Keratinocyte (primary cell): ENCODE results near the gene C15orf39. TPM values are rescaled to one million over a fixed set of nuclear protein-coding genes. Genes with fewer than 3 reads are reported as not detected.
"Not testable (repeated sequence)": the region's sequence is repeated elsewhere in the genome, so short reads cannot be mapped to it uniquely, and the experiment has no call there.

Experiments used
- DNase-seq: peaks from one replicate; pipeline ENCODE4 v3.0.0-alpha.2; 2011; ENCODE audit warnings: low read depth, missing footprints, low spot score
- FAIRE-seq: peaks from 2 replicates; lab custom pipeline; 2011; peaks lifted over from hg19 to GRCh38; lab: Jason Lieb, UNC
- H2AFZ ChIP-seq: 2 replicates; pipeline ENCODE4 v1.6.0; 2012; ENCODE audit warnings: low read length, control low read depth, inconsistent platforms; ENCODE audit not compliant: control insufficient read depth
- H3K27ac ChIP-seq: 2 replicates; pipeline ENCODE4 v1.5.1; 2011; ENCODE audit warnings: low read length; ENCODE audit not compliant: control insufficient read depth, insufficient read depth
- H3K27me3 ChIP-seq: 3 replicates; pipeline ENCODE4 v1.6.0; 2011; ENCODE audit warnings: low read length; ENCODE audit not compliant: control insufficient read depth, insufficient read depth; ENCODE audit errors: extremely low read depth
- H3K36me3 ChIP-seq, 2 experiments: 2 replicates in 1 of 2; 3 replicates in 1 of 2; pipeline ENCODE4 v1.5.1; 2011; ENCODE audit warnings: low read length in 2 of 2, mild to moderate bottlenecking in 1 of 2; ENCODE audit not compliant: control insufficient read depth in 2 of 2, insufficient read depth in 2 of 2; ENCODE audit errors: extremely low read depth in 1 of 2
- H3K4me1 ChIP-seq: 3 replicates; pipeline ENCODE4 v1.5.1; 2011; ENCODE audit warnings: low read length; ENCODE audit not compliant: control insufficient read depth, insufficient read depth; ENCODE audit errors: extremely low read depth
- H3K4me2 ChIP-seq: 3 replicates; pipeline ENCODE4 v1.6.0; 2011; ENCODE audit warnings: low read depth, low read length; ENCODE audit not compliant: control insufficient read depth, insufficient read depth; ENCODE audit errors: extremely low read depth
- H3K4me3 ChIP-seq, 3 experiments: fragments of 200-600 bp in 1 of 3; sonication (generic) in 1 of 3; 2 replicates in 2 of 3; 3 replicates in 1 of 3; pipeline ENCODE4 v1.5.1; 2011 to 2016; ENCODE audit warnings: low read length in 3 of 3, mild to moderate bottlenecking in 3 of 3, control low read depth in 2 of 3, inconsistent platforms in 1 of 3, low read depth in 1 of 3, mixed read lengths in 1 of 3, mixed run types in 1 of 3, moderate library complexity in 1 of 3; ENCODE audit not compliant: control insufficient read depth in 2 of 3, insufficient read depth in 2 of 3; ENCODE audit errors: extremely low read depth in 1 of 3
- H3K79me2 ChIP-seq: 2 replicates; pipeline ENCODE4 v1.6.0; 2012; ENCODE audit warnings: low read length; ENCODE audit not compliant: control insufficient read depth, insufficient read depth
- H3K9ac ChIP-seq: 3 replicates; pipeline ENCODE4 v1.6.0; 2011; ENCODE audit warnings: low read length; ENCODE audit not compliant: control insufficient read depth, insufficient read depth; ENCODE audit errors: extremely low read depth
- H3K9me1 ChIP-seq: 3 replicates; pipeline ENCODE4 v1.6.0; 2011; ENCODE audit warnings: low read length; ENCODE audit not compliant: control insufficient read depth, insufficient read depth; ENCODE audit errors: extremely low read depth
- H3K9me3 ChIP-seq: 2 replicates; pipeline ENCODE4 v1.5.1; 2012; ENCODE audit warnings: low read depth, low read length; ENCODE audit not compliant: control insufficient read depth
- H4K20me1 ChIP-seq: 3 replicates; pipeline ENCODE4 v1.6.0; 2011; ENCODE audit warnings: low read length; ENCODE audit not compliant: control insufficient read depth, insufficient read depth; ENCODE audit errors: extremely low read depth
- EZH2 ChIP-seq: IDR thresholded peaks from one replicate; pipeline ENCODE4 v1.6.1; 2012; ENCODE audit warnings: inconsistent platforms, mild to moderate bottlenecking, low read length, moderate library complexity
- dilution Hi-C: fragments of 300-500 bp; cut with MboI; formaldehyde crosslinking; loops from one replicate; pipeline ENCODE4 v1.7.0; 2020; ENCODE audit warnings: low sequenced_read_pairs; ENCODE audit not compliant: extremely low pct_ligation_motif_present
- polyA plus RNA-seq, 5 experiments: library from polyadenylated mRNA; depleted of rRNA in 3 of 5; stranded (reverse) in 3 of 5; stranded (forward) in 1 of 5; unstranded in 1 of 5; fragments of >200 nt; gene quantifications; 1 replicate in 1 of 5; 2 replicates in 3 of 5; 3 replicates in 1 of 5; pipeline versions ENCODE4 v1.2.1 to v1.2.3, GENCODE V29; 2011 to 2012; ENCODE audit warnings: missing spikeins in 2 of 5, low read depth in 1 of 5, low replicate concordance in 1 of 5
- TF ChIP-seq, protein P1 (sequence below), 3 experiments: IDR thresholded peaks in 1 of 3; conservative IDR thresholded peaks in 1 of 3; optimal IDR thresholded peaks in 1 of 3; 2 replicates in 2 of 3; 3 replicates in 1 of 3; pipeline versions ENCODE3 to v1.5.1; 2011; ENCODE audit warnings: low read length in 3 of 3, mild to moderate bottlenecking in 3 of 3, moderate library complexity in 2 of 3, control low read depth in 1 of 3, inconsistent platforms in 1 of 3; ENCODE audit not compliant: insufficient read depth in 2 of 3; ENCODE audit errors: extremely low read depth in 1 of 3

The C15orf39 gene
- polyA plus RNA-seq, 1 donor (not counting 4 experiments of a cell fraction or from before 2014, with no cell fraction given), result 1.8 TPM

GRCh38 chr15:75219507-75219929 is 17.8 kb downstream of the C15orf39 start:
- H4K20me1 ChIP-seq, H2AFZ ChIP-seq, H3K9me1 ChIP-seq, H3K36me3 ChIP-seq, FAIRE-seq, dilution Hi-C loops, H3K4me2 ChIP-seq, DNase-seq, H3K79me2 ChIP-seq, H3K9me3 ChIP-seq, H3K27me3 ChIP-seq, H3K4me1 ChIP-seq, H3K27ac ChIP-seq, H3K9ac ChIP-seq, H3K4me3 ChIP-seq: not testable (repeated sequence)

DNA sequence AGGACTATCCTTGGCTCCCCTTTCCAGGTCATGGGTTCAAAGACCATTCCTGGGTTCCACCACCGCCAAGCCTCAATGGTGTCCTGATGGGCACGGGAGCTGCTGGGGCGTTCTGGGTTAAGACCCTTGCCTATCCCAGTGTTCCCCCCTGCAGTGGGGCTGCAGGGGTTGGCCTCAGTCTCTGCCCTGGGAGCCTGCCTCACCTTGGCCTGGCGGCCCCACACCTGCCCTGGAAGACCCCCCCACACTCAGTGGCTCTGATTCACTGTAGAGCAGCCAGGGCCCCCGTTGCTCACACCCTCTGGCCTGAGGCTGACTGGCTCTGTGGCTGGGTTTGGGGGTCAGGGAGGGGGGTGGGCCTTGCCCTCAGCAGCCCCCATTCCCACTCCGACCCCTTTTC is 22.0 kb downstream of the C15orf39 start:
- Histone ChIP-seq H3K4me3 (no peak overlapping the region), H3K27ac (no peak overlapping the region), H3K27me3 (peaks cover 20% of the 10 kb centered on the region), H3K36me3 (no peaks in the 10 kb centered on the region), H3K9me1 (no peaks in the 10 kb centered on the region), H3K79me2 (no peaks in the 10 kb centered on the region), H3K9me3 (no peaks in the 10 kb centered on the region), H4K20me1 (no peaks in the 10 kb centered on the region), H2AFZ (no peak overlapping the region), H3K4me2 (no peak overlapping the region), H3K4me1 (no peaks in the 10 kb centered on the region), H3K9ac (no peak overlapping the region)
- FAIRE-seq, result no peak
- no peak for TF ChIP-seq EZH2
- TF ChIP-seq, protein P1, sequence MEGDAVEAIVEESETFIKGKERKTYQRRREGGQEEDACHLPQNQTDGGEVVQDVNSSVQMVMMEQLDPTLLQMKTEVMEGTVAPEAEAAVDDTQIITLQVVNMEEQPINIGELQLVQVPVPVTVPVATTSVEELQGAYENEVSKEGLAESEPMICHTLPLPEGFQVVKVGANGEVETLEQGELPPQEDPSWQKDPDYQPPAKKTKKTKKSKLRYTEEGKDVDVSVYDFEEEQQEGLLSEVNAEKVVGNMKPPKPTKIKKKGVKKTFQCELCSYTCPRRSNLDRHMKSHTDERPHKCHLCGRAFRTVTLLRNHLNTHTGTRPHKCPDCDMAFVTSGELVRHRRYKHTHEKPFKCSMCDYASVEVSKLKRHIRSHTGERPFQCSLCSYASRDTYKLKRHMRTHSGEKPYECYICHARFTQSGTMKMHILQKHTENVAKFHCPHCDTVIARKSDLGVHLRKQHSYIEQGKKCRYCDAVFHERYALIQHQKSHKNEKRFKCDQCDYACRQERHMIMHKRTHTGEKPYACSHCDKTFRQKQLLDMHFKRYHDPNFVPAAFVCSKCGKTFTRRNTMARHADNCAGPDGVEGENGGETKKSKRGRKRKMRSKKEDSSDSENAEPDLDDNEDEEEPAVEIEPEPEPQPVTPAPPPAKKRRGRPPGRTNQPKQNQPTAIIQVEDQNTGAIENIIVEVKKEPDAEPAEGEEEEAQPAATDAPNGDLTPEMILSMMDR (optimal IDR thresholded peaks at IDR 0.05 in 1 of 3, IDR thresholded peaks at IDR 0.05 in 1 of 3, conservative IDR thresholded peaks at IDR 0.05 in 1 of 3; ENCODE audit: extremely low read depth in 1 of 3, insufficient read depth in 2 of 3, low read length in 3 of 3), result no peak
- DNase-seq, result no peak
- dilution Hi-C loops, result no loop called here

DNA sequence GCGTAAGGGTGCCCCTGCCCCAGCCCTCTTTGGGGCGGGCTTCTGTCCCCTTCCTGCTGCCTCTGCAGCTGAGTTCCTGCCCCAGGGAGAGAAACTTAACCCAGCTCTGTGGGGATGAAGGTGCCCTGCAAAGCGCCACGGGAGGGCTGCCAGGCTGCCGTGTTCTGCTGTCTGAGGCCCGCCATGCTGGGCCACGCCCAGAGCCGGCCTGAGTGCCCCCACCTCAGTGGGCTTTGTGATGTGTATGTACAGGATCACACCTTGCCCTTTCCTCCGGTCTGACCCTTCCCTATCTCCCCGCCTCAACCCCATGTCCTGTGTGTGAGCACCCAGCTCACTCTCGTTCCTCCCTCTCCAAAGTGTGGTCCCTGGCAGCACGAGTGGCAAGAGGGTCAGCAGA is 22.6 kb downstream of the C15orf39 start:
- dilution Hi-C loops, result no loop called here
- Histone ChIP-seq H3K4me1 (no peaks in the 10 kb centered on the region), H3K36me3 (no peaks in the 10 kb centered on the region), H3K4me2 (no peak overlapping the region), H3K9me1 (no peaks in the 10 kb centered on the region), H3K79me2 (no peaks in the 10 kb centered on the region), H4K20me1 (no peaks in the 10 kb centered on the region), H3K9ac (no peak overlapping the region), H3K27ac (no peak overlapping the region), H3K9me3 (no peaks in the 10 kb centered on the region), H3K27me3 (peaks cover 20% of the 10 kb centered on the region), H2AFZ (no peak overlapping the region), H3K4me3 (no peak overlapping the region)
- FAIRE-seq (no peak), DNase-seq (no peak)
- no peak for TF ChIP-seq EZH2
- TF ChIP-seq, protein P1 (optimal IDR thresholded peaks at IDR 0.05 in 1 of 3, IDR thresholded peaks at IDR 0.05 in 1 of 3, conservative IDR thresholded peaks at IDR 0.05 in 1 of 3; ENCODE audit: extremely low read depth in 1 of 3, insufficient read depth in 2 of 3, low read length in 3 of 3), result no peak

DNA sequence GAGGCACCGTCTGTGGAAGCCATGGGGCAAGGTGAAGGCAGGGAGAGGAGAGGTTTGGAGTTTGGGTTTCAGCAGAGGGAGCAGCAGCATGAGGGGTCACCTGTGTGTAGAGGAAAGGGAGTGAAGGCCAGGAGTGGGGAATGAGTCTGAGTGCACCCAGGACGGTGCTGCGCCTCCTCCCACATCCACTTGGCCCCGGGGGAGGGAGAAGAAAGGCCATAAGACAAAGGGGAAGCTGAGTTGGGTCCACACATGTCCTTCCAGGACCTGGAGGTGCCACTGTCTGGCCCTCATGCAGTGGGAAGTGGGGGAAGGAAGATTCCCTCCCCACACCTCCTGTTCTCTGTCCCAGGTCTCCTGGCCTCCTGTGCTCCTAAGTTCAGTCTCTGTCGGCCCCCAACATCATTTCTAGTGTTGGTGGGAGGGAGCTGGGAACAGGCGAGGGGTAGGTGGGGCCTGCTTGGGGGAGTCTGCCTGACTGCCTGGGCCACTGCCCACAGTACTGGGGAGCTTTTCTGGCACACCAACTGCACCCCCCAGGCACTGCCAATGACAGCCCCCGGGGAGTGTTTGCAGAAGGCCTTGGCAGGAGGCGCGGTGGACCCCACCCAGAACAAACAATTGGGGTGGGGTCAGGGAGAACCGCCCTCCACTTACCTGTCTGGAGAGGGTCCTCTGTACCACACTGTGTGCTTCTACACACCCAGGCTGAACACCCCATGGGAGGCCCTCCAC is 23.6 kb downstream of the C15orf39 start:
- H2AFZ ChIP-seq, H3K4me3 ChIP-seq, H4K20me1 ChIP-seq, H3K9me3 ChIP-seq, FAIRE-seq, H3K4me2 ChIP-seq, H3K79me2 ChIP-seq, H3K9me1 ChIP-seq, dilution Hi-C loops, H3K4me1 ChIP-seq, H3K9ac ChIP-seq, H3K27ac ChIP-seq, DNase-seq, H3K36me3 ChIP-seq: not testable (repeated sequence)
- H3K27me3 ChIP-seq, result peaks cover 20% of the 10 kb centered on the region
